K562 (cell line): ENCODE results near the gene ACLY. TPM values are rescaled to one million over a fixed set of nuclear protein-coding genes. Genes with fewer than 3 reads are reported as not detected.

ENCODE experiments used
- ATAC-seq: fragments of 200-7000 bp; cut with Tn5 transposase; 3 replicates; pipeline ENCODE4 v1.9.1; 2020; ENCODE audit warnings: moderate library complexity
- BruUV-seq: library from RNA; stranded (reverse); fragments of 400-500 nt; replicated peaks from 2 replicates; lab custom pipeline; 2021; lab: Mats Ljungman, UMichigan
- CTCF ChIA-PET: fragments of 300-600 bp; formaldehyde crosslinking; extraction: SDS; loops from one replicate; lab custom pipeline; 2021; ENCODE audit warnings: low intra/inter-chr PET ratio; lab: Yijun Ruan, JAX
- POLR2A ChIA-PET: fragments of 300-600, 350-650 bp; sonication (Branson Sonifier 250); formaldehyde crosslinking; extraction: SDS; loops from one replicate; lab custom pipeline; 2021; ENCODE audit warnings: antibody characterized with exemption, inconsistent platforms; lab: Yijun Ruan, JAX
- DNase-seq, 4 experiments: peaks; one replicate each; pipeline versions ENCODE4 v3.0.0 to v3.0.0-alpha.2; 2011 to 2018; ENCODE audit warnings: low spot score in 3 of 4, mixed read lengths in 3 of 4; ENCODE audit errors: extremely low read depth in 1 of 4
- FAIRE-seq: peaks from 2 replicates; lab custom pipeline; 2011; peaks lifted over from hg19 to GRCh38; lab: Jason Lieb, UNC
- H2AFZ ChIP-seq: 2 replicates; pipeline ENCODE4 v1.6.0; 2011; ENCODE audit warnings: low read depth, low read length, control low read depth, inconsistent platforms
- H3K27ac ChIP-seq: fragments of 200-600 bp; 3 replicates; pipeline ENCODE4 v1.8.0; 2011; ENCODE audit warnings: low read depth, mild to moderate bottlenecking, control low read depth, inconsistent platforms, low read length, moderate library complexity, mixed read lengths; ENCODE audit errors: extremely low read depth
- H3K27me3 ChIP-seq, 2 experiments: fragments of 300-600 bp in 1 of 2; 2 replicates in 1 of 2; 3 replicates in 1 of 2; pipeline versions ENCODE4 v1.6.0 to v1.8.0; 2011; ENCODE audit warnings: inconsistent platforms in 2 of 2, low read length in 2 of 2, mild to moderate bottlenecking in 1 of 2, mixed read lengths in 1 of 2, moderate library complexity in 1 of 2; ENCODE audit not compliant: control insufficient read depth in 2 of 2, insufficient read depth in 2 of 2
- H3K36me3 ChIP-seq: fragments of 300-600 bp; 3 replicates; pipeline ENCODE4 v1.8.0; 2011; ENCODE audit warnings: mild to moderate bottlenecking, low read length, inconsistent platforms; ENCODE audit not compliant: control insufficient read depth, insufficient read depth
- H3K4me1 ChIP-seq, 2 experiments: fragments of 200-600 bp in 1 of 2; replicated peaks in 1 of 2; 2 replicates in 1 of 2; 3 replicates in 1 of 2; pipeline versions ENCODE4 v1.5.1 to v1.8.0; 2011; ENCODE audit warnings: inconsistent platforms in 2 of 2, low read length in 2 of 2, mild to moderate bottlenecking in 1 of 2, mixed read lengths in 1 of 2, moderate library complexity in 1 of 2; ENCODE audit not compliant: control insufficient read depth in 2 of 2, insufficient read depth in 2 of 2
- H3K4me2 ChIP-seq: 2 replicates; pipeline ENCODE4 v1.6.1; 2011; ENCODE audit warnings: low read length, control low read depth, inconsistent platforms, mixed read lengths; ENCODE audit not compliant: insufficient read depth
- H3K4me3 ChIP-seq: fragments of 200-600 bp; sonication (generic), shearing (Covaris generic); 2 replicates; pipeline ENCODE4 v1.5.1; 2016; ENCODE audit warnings: control low read depth, inconsistent platforms
- H3K79me2 ChIP-seq: fragments of 200-600 bp; 3 replicates; pipeline ENCODE4 v1.8.0; 2011; ENCODE audit warnings: low read length, inconsistent platforms; ENCODE audit not compliant: control insufficient read depth, insufficient read depth
- H3K9ac ChIP-seq, 2 experiments: 2 replicates each; pipeline versions ENCODE4 v1.6.0 to v1.6.1; 2011; ENCODE audit warnings: low read depth in 2 of 2, low read length in 2 of 2, control low read depth in 1 of 2, inconsistent platforms in 1 of 2, mild to moderate bottlenecking in 1 of 2, mixed read lengths in 1 of 2; ENCODE audit not compliant: insufficient read depth in 1 of 2
- H3K9me1 ChIP-seq: one replicate; pipeline ENCODE4 v1.6.0; 2011; ENCODE audit warnings: inconsistent platforms, mild to moderate bottlenecking, low read length, moderate library complexity; ENCODE audit not compliant: control insufficient read depth, insufficient read depth
- H3K9me3 ChIP-seq: replicated peaks from 2 replicates; pipeline ENCODE4 v1.5.1; 2011; ENCODE audit warnings: low read depth, low read length, inconsistent platforms; ENCODE audit not compliant: control insufficient read depth, insufficient read depth
- H4K20me1 ChIP-seq: replicated peaks from 2 replicates; pipeline ENCODE4 v1.6.1; 2011; ENCODE audit warnings: low read length, inconsistent platforms, mixed read lengths; ENCODE audit not compliant: control insufficient read depth, insufficient read depth
- CBX5 ChIP-seq: IDR thresholded peaks from 2 replicates; pipeline ENCODE4 v1.6.1; 2014; ENCODE audit warnings: low read depth, borderline replicate concordance
- CTCF ChIP-seq, 3 experiments: IDR thresholded peaks in 2 of 3; conservative IDR thresholded peaks in 1 of 3; 2 replicates each; pipeline ENCODE4 v1.5.1; 2011 to 2012; ENCODE audit warnings: low read length in 3 of 3, mild to moderate bottlenecking in 3 of 3, control low read depth in 2 of 3, improper control_type of control experiment in 1 of 3, inconsistent platforms in 1 of 3, low read depth in 1 of 3, mixed read lengths in 1 of 3, moderate library complexity in 1 of 3; ENCODE audit not compliant: insufficient read depth in 2 of 3
- DEAF1 ChIP-seq: fragments of 450-650 bp; formaldehyde crosslinking; IDR thresholded peaks from 2 replicates; pipeline ENCODE4 v1.4.0; 2020; ENCODE audit warnings: mild to moderate bottlenecking, moderate library complexity
- HBP1 ChIP-seq: fragments of 450-650 bp; formaldehyde crosslinking; IDR thresholded peaks from 2 replicates; pipeline ENCODE4 v1.4.0; 2022; ENCODE audit warnings: missing genetic modification characterization
- RBM17 ChIP-seq: fragments of 200-400 bp; formaldehyde crosslinking; IDR thresholded peaks from 2 replicates; pipeline ENCODE4 v1.6.1; 2017; ENCODE audit warnings: low read depth, mild to moderate bottlenecking, low read length, borderline replicate concordance
- WGBS: fragments of 100-300 bp; shearing (Covaris generic); methylation state at CpG from one replicate; pipeline ENCODE4 v1.1.6; 2016; ENCODE audit warnings: low coverage, mixed read lengths; ENCODE audit not compliant: insufficient coverage; ENCODE audit errors: missing lambda C conversion rate; 5-methylcytosine and 5-hydroxymethylcytosine counted together
- in situ Hi-C: fragments of 300-500 bp; cut with MboI; formaldehyde crosslinking; loops from 4 replicates; pipeline ENCODE4 v1.15.0; 2018; ENCODE audit warnings: inconsistent platforms, mixed read lengths
- intact Hi-C: fragments of 100-400 bp; cut with micrococcal nuclease; formaldehyde crosslinking; loops from 2 replicates; pipeline ENCODE4 v1.14.2; 2022
- polyA plus RNA-seq, 8 experiments: library from polyadenylated mRNA; depleted of rRNA in 4 of 8; stranded (reverse) in 5 of 8; unstranded in 3 of 8; fragments of >200 nt; fragmentation: Nextera tagmentation in 2 of 8; fragmentation: Illumina TruSeq in 1 of 8; extraction: Ambion mirVana in 2 of 8; extraction: Trizol in 1 of 8; gene quantifications; 2 replicates each; pipeline versions ENCODE4 v1.2.1 to v1.2.3, GENCODE V29; 2011 to 2014; ENCODE audit warnings: inconsistent platforms in 1 of 8, missing spikeins in 1 of 8
- total RNA-seq, 7 experiments: library from RNA; depleted of rRNA in 6 of 7; stranded (reverse); fragments of >200 nt in 6 of 7; fragmentation: Illumina TruSeq in 2 of 7; extraction: Trizol in 2 of 7; gene quantifications; 2 replicates each; pipeline versions ENCODE4 v1.2.1 to v1.2.3, GENCODE V29; 2011 to 2021; ENCODE audit warnings: low replicate concordance in 1 of 7

ACLY gene
- total and polyA plus RNA-seq, 9 of the 15 experiments (the other 6 are each of a cell fraction or from before 2014, with no cell fraction given) = 42.9 to 280 (median 125) TPM

GRCh38 chr17:41882756-41883155 lies 36.0 kb downstream of the ACLY start:
- ChIA-PET CTCF (no interaction called here), POLR2A (interaction anchor here (0.7 to 1.6 kb wide), 6 partner anchors 9 to 92 kb away, joined by 3 to 4 read pairs (median 3); no protein-coding TSS in a partner anchor)
- no peaks in the 10 kb centered on the region for H3K27me3 ChIP-seq
- no peak overlapping the region for H3K27ac ChIP-seq
- peaks cover 96% of the 10 kb centered on the region for H3K36me3 ChIP-seq
- no peak overlapping the region for H2AFZ ChIP-seq
- intact Hi-C loops (loop anchor here (10.0 kb wide), 1 partner anchor 78 kb away; no protein-coding TSS in a partner anchor), in situ Hi-C loops (no loop called here)
- no peak for TF ChIP-seq HBP1 (CRISPR knock-in tag)
- no peak for TF ChIP-seq DEAF1 (CRISPR knock-in tag)
- TF ChIP-seq CTCF (IDR thresholded peaks at IDR 0.05 in 2 of 3, conservative IDR thresholded peaks at IDR 0.05 in 1 of 3; ENCODE audit: insufficient read depth in 2 of 3, low read depth in 1 of 3, low read length in 3 of 3) = no peak
- TF ChIP-seq CBX5 = no peak
- TF ChIP-seq RBM17 = no peak
- BruUV-seq = no TSS peak
- WGBS = 81% methylated on average over 6 of the region's 6 CpGs
- 0 out of 4 replicates have a peak overlapping the region, but pooled peaks of 1 of the 2 experiments have one; percentile 50 for H3K9ac ChIP-seq
- H3K9me3 ChIP-seq = no peaks in the 10 kb centered on the region
- no peaks in the 10 kb centered on the region; the same call in 2 of the 3 replicates for H3K79me2 ChIP-seq
- H3K4me1 ChIP-seq = no peaks in the 10 kb centered on the region
- no peak for ATAC-seq
- no peak for FAIRE-seq
- H3K4me2 ChIP-seq = no peak overlapping the region
- DNase-seq = no peak
- H3K9me1 ChIP-seq = no peaks in the 10 kb centered on the region
- H3K4me3 ChIP-seq = no peak overlapping the region
- no peaks in the 10 kb centered on the region for H4K20me1 ChIP-seq
